Amniotic epithelial cell (primary cell): ENCODE data around the gene TMEM87A.

Experiments used
- DNase-seq: peaks from one replicate; pipeline ENCODE4 v3.0.0-alpha.2; 2010; ENCODE audit warnings: low read depth

Gene TMEM87A

DNA sequence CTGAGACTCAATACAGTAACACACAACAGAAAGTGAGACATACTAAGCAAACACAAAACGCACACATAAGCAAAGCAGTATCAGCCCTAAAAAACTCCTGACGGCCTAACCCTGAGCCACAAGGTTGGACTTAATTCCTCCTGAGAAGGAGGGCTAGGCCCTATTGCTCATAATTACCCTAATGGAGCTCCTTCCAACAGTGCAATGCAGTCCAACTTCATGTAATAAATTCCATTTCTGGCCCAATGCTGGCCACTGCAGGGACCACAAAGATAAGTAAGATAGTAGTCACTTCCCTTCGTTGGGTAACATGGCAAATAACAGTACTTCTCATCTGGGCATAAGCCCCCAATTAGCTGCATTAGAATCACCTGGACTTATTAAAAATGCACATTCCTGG is 69.3 kb downstream of the TMEM87A start:
- peak; percentile 72 for DNase-seq

DNA sequence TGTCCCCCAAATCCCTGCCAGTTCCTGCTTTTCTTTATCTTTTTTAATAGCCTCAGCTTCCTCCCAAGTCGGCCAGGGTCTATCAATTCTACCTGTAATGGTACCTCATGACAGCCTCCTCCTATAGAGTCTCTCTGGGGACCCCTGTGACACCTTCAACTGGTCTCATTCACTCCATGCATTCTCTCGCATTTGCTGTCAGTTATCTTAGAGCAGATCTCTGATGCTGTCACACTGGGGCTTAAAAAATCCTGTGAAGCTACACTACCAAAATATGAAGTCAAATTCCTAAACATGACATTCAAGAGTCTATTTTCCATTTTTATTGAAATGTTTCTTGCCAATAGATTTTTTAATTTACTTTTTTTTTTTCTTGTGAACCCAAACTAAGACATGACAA is 70.6 kb downstream of the TMEM87A start:
- no peak for DNase-seq

DNA sequence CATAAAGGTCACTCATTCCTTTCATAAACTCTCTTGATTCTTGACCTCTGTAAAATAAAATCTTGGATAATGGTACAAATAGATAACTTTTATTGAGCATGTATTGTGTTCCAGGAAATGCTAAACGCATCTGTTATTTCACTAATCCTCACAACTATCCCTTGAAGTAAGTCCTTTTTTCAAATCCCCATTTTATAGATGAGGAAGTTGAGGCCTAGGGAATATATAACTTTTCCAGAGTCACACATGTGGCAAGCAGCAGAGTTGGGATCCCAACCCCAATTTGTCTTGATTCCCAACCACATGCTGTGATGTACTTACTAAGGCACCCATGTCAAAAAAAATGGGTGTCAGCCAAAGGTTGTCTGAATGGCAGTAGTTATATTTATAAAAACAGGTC is 71.4 kb downstream of the TMEM87A start:
- DNase-seq = no peak

DNA sequence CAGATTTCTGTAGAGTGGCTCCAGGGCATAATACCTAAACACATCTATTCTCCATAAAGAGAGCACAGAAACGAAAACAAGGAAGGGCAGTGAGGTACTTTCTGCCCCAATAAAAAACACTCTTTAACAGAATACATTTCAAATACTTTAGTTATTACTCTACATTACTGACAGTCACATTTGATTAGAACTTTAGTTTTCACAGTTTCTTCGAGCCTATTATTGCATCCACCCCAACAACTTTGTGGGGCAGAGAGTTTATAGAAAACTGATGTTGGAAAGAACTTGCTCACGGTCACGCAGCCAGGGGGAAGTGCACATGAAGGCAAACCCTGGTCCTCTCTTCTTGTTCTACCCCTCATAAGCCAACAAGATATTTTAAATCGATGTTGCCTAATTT is 74.1 kb downstream of the TMEM87A start:
- no peak for DNase-seq

DNA sequence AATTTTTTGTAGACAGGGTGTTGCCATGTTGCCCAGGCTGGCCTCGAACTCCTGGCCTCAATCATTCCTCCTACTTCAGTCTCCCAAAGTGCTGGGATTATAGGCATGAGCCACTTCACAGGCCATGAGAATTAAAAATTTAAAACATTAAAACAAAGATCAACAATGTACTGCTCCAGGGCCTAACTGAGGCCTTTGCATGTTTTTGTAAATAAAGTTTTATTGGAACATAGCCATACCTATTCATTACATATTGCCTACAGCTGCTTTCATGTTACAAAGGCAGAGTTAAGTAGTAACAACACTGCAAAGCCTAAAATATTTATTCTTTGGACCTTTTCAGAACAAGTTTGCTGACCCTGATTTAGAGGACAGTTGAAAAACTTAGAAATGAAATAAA is 74.7 kb downstream of the TMEM87A start:
- no peak for DNase-seq

DNA sequence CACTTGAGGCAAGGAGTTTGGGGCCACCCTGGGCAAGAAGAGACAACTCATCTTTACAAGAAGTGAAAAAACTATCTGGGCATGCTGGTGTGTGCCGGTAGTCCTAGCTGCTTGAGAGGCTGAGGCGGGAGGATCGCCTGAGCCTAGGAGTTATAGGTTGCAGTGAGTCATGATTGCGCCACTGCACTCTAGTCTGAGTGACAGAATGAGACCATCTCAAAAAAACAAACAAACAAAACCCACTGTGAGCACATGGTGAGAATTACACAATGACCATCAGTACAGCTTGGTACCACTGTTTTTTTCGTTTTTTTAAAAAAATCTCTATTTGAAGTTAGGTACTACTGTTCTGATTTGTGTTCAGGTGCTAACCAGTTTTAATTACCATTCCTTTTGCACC is 78.7 kb downstream of the TMEM87A start:
- peak; percentile 97 for DNase-seq

DNA sequence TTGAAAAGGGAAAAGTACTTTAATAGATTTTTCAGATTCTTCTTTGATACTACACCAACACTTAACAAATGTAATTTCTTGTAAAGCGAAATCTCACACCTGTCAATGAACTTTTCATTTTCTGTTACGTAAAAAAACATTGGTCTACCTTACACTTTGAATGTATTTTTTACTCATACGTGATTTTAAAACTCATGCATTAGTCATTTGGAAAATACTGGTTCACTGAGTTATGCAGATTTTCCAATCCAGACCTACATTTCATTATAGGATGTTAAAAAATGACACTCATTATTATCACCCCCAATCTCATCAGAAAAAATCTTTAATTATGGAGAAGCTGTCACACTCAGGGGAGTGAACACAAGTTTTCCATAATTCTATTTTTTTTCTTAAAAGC is 79.8 kb downstream of the TMEM87A start:
- DNase-seq = no peak

DNA sequence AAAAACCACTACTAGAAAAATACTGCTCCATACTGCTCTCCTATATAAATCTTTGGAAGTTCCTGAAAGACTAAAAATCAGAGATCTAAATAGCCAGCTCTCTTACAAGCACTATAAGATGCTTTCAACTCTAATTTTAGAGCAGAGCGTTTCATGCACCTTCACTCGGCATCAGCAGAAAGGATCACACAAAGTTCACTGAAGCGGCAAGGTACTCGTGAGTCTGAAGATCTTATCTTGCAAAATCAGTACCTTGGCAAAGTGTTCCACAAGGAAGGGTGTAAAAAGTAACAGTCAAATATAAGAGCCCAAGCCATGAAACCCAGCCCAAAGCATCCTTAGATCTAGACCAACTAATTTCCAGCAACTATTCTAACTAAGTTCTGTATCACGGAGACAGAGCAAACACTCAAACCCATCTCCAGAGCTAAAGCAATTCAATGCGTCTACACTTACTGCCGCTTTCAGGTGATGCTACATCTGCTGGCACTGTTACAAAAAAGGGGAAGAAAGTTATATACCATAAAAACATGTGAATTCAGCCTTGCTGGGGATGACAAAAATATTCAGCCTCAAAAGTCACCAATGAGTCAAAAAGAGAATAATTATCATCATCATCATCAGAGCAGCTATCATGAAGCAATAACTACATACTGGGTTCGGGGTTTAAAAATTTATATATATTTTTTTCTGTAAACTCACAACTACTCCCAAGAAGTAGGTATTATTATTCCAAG is 81.5 kb downstream of the TMEM87A start:
- no peak for DNase-seq

DNA sequence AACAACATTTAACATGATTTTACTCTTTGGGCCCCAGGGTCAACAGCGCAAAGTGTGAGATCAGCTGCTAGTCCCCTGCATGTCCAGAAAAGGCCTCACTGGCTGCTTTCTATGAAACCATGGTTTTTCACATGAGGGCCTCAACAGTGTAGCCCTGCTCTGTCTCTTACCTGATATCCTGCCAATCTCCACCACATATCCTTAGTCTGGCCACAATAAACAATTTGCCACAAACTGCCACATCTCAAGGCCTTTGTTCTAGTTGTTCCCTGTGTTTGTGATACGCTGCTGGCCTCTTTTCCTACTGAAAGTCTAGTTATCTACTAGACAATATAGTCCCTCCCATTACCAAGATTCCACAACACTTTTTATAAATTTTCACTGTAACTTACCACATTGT is 82.9 kb downstream of the TMEM87A start:
- no peak for DNase-seq

DNA sequence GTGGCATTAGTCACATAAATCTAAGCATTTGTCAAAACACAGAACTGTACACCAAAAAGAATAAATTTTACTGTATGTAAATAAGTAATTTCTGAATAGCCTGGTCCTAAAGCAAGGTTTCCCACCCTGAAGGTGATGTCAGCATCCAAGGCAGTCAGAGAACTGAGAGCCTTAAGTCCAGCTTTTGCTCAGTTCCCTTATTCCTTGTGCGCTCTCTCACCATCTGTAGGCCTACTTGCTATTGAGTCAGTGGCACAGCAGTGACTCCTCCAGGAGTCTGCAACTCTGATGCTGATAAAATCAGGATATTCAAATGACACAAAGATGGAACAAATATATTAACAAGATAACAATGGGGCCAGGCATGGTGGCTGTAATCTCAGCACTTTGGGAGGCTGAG is 87.4 kb downstream of the TMEM87A start:
- no peak for DNase-seq

DNA sequence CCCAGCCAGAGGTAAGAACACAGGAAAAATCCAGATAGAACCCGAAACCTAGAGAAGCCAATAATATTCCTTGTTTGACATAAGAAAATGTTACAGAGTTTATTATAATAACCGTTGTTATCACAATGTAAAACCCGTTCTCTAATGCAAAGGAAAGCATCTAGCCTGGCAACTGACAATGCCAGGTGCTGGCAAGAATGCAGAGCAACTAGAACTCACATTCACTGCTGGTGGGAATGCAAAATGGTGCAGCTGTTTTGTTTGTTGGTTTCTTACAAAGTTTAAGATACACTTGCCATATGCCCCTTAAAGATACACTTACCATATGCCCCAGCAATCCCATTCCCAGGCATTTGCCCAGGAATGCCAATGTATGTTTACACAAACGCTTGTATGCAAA is 88.5 kb downstream of the TMEM87A start:
- DNase-seq = no peak

DNA sequence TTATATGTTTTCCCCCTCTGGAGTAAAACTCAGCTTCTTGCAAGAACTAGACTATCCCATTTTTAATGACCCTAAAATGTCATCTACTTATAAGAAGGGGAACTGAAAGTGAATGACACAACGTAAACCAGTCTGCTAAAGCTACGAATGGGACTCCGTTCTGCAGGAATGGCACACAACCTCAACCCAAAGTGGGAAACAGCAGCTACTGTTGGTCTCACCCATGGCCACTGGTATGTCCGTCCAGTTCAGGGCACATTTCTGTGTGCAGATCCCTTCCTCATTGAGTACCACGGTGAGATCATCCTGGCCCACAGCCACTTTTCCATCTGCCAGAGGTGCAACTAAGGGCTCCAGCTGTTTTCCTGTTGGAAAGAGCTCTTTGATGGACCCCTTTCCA is 88.9 kb downstream of the TMEM87A start:
- DNase-seq = no peak

DNA sequence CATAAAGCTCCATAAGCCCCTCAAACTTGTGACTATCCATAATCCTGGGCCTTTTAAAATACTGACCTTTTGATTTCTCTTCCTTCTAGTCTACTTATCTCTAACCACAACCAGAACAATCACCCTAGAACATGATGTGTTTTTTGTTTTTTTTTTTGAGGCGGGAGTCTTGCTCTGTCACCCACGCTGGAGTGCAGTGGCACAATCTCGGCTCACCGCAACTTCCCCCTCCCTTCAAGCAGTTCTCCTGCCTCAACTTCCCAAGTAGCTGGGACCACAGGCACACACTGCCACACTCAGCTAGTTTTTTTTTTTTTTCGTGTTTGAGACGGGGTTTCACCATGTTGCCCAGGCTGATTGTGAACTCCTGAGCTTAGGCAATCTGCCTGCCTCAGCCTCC is 90.3 kb downstream of the TMEM87A start:
- DNase-seq = no peak

DNA sequence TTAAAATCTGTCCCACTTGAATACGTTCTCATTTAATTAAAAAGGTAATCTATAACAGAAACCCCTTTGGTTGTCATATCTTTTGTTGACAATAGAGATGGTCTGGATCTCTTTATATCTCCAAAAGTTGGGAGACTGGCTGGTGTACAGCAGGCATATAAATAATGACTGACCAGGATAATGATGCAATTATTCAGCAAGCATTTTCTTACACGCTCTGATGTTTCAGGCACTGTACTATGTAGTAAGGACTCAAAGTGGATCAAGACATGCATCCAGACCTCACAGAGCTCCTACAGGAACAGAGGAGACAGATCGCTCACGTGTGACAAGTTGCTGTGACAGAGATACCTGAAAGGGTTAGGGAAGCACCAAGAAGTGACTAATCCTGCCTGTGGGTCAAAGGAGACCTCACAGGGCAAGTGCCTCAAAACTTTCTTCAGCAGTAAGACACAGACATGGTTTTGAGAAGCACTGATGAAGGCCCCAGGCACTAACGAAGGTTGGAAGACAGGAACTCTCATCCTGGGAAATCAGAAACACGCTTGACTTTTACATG is 90.8 kb downstream of the TMEM87A start:
- DNase-seq = no peak

DNA sequence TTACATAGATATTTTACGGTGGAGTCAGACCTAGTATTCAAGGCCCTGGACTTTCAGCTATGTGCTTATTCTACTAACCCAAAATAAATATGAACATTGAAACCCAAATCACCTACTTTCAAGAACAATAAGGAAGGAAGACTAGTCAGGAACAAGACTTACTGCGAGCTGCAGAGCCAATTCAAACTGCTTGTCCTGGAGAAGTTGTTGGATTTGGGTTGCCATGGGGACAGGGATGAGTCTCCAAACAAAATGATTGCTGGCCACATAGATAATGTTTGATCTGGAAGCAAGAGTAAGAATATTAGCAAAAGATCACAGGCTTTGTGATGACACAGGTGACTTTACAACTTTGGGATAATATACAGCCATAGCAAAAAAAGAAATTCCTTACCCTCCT is 95.2 kb downstream of the TMEM87A start:
- no peak for DNase-seq

DNA sequence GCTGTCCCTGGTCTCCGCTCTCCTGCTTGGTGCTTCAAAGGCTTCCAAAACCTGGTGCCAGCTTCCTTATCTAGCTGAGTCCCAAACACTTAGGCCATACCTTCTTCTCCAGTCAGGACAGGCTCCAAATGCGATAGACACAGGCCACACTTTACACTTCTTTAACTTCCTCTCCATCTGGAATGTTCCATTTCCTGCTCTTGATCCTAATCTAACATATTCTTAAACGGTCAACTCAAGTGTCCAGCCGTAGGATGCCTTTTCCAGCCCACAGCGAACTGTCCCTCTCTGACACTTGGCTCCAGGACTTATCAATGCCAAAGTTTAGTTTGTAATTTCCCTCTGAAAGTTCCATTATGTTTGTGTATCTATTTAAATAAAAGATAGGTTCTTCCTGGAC is 97.6 kb downstream of the TMEM87A start:
- DNase-seq = no peak

DNA sequence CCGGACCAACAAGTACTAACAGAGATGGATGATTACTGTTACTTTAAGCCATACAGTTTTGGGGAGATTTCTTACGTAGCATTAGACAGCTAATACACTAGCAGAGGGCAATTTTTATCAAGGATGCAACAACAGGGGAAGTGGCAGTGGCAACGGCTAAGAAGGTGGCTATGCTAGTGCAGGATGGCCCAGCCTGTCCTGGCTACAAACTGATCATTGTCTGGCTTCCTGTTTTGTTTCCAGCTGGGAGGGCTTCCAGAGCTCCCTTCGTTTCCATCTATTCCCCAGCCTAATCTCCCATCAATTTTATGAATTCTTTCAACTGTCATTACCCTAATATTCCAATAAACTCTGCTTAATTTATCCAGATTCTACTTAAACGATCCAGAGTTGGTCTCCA is 100.8 kb downstream of the TMEM87A start:
- DNase-seq = no peak

DNA sequence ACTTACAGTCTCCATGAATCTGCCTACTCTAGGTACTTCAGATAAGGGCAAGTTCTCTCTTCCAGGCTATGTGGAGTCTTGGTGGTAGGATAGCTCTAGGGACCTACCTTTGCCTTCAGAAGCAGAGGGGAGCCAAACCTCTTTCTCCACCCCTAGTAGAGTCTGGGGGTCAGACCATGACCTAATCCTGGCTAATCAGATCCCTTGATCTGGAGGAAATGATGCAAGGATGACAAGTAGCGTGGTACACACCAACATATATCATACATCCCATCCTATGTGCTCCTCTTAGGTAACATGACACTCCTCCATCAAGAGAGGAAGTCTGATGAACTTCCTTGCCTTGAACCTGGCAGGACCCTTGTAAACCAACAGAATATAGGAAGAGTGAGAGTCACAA is 101.4 kb downstream of the TMEM87A start:
- no peak for DNase-seq

DNA sequence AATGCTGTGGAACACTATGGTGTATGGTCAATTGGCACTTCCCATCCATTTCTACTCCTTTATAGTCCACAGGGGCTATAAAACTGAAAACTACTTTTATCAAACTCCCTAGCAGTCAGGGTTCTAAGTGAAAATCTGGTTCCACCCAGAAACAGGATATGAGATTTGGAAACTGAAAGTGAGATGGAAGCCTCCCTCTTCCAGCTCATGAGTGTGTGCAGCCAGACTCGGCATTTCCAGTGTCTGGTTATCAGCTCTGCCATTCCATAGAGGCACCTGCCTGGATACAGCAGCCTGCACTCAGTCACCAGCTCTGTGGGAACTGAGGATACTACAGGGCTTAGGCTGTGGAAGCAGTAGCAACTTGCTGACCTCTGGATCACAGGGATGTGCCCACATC is 102.1 kb downstream of the TMEM87A start:
- DNase-seq = no peak

DNA sequence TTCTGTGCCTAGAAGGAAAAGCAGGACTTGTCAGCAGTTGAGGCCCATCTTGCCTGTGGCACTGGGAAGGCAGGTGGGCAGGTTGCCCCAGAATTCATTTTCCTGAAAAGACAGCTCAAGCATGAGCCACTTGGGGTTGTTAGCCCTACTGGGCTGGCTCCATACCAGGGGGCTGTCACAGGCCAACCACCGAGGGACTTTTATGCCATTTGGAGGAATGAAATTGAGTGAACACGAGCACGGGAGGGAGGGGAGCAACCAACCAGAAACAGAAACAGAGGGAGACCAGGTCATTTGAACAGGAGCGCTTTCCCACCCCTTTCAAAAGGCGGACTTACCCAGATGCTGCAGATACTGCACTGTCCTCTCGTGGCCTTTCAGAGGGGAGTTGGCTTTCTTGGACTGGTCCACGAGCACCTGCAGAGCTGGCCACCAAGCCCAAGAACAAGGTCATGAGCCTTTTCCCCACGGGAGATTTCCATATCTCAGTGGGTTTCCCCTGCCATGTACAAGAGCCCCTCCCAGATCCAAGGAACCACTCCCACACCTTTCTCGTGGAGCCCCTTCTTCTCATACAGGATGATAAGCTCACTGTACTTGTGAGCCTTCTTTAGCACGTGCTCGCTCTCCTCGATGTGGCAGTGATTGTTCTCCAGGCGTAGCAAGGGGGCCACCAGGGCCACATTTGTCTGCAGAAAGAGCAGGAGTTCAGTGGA is 106.8 kb downstream of the TMEM87A start:
- DNase-seq = no peak

DNA sequence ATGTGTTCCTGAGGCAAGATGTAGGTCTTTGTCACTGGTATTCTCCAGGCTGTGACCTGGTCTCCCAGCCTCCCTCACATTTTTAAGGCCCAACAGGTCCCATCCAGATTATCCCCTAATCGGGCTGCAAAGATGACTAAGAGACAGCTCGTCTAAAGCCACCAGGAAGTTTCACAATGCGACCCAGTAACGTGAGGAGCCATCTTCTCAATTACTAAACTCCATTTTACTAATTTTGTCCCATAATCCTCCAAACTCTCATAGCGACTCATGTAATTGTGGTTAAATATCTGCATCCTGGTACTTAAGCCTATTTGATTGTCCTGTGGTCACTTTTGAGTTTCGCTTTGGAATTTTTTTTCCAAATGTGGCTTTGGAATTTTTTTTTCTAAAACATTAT is 108.1 kb downstream of the TMEM87A start:
- DNase-seq = peak; percentile 32

DNA sequence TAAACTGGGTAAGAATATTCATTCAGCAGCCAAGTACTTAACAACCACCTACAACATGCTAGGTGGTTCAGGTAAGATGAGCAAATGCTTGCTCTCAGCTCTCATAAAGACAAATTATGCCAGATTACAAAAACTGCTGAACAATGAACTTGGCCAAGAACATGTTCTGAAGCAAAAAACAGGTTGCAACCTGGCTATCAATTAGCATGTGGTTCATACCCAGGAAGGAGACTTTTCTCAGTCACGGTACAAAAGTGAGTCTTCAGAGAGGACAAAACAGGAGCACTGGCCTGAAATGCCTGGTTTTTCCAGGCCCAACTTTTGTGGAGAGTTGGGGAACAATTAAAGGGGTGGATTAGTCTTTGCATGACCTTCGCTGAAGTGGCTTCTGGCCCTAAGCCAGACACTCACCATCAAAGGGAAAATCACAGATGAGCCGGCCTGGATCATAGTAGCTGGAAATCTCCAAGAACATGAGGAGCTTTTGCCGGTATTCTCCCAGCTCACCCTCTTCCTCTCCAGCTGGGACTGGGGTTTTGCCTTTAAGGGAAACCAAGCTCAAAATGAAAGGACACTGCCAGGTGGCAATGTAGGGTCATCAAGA is 109.2 kb downstream of the TMEM87A start:
- no peak for DNase-seq

DNA sequence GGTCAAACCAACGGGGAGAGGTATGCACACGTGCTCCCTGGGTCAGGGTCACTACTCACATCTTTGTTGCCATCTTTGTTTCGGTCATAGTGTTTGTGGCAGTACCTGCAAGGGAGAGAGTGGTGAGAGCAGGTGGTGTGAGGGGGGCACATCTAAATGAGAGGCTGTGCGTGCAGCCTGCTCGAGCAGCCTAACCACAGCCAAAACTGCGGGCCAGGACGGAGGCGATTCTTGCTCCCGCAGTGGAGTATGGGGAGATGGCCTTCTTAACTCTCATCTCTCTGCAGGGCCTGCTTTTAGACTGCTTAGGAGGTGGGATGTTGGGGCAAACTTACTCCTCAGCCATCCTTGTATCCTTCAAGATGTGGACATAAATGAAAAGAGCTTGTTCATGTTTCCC is 109.9 kb downstream of the TMEM87A start:
- DNase-seq = no peak
